Upper lobe of left lung (tissue), 4 donors: ENCODE data around the gene HIPK4.

ENCODE experiments used
- CTCF ChIP-seq, 6 experiments: fragments of 450-650 bp in 4 of 6; fragments of 200-600 bp in 2 of 6; sonication (generic) in 2 of 6; IDR thresholded peaks; one replicate each; pipeline ENCODE4 v1.5.1; 2016 to 2019; ENCODE audit warnings: antibody characterized with exemption in 6 of 6
- POLR2A ChIP-seq, 4 donors: fragments of 450-650 bp; IDR thresholded peaks; one replicate each; pipeline ENCODE4 v1.5.1; 2016 to 2017; ENCODE audit warnings: antibody characterized with exemption in 4 of 4, mild to moderate bottlenecking in 2 of 4
- POLR2AphosphoS5 ChIP-seq, 2 donors: sonication (generic); formaldehyde crosslinking; IDR thresholded peaks; one replicate each; pipeline ENCODE4 v1.5.1; 2017; ENCODE audit warnings: antibody characterized with exemption in 2 of 2

- TF ChIP-seq POLR2A (IDR thresholded peaks at IDR 0.05) (no peak), CTCF (IDR thresholded peaks at IDR 0.05) (no peak), POLR2AphosphoS5 (IDR thresholded peaks at IDR 0.05) (no peak)
These were observed 10.6 kb upstream of the HIPK4 start for GRCh38 chr19:40400559-40400958.
